Neutrophil (primary cell): ENCODE results near the gene SLC44A1.

Experiments
- H3K27ac ChIP-seq: fragments of 200-600 bp; sonication (generic); 2 replicates; pipeline ENCODE4 v1.5.1; 2016; ENCODE audit warnings: mild to moderate bottlenecking, moderate library complexity
- H3K27me3 ChIP-seq: fragments of 200-600 bp; sonication (generic); 2 replicates; pipeline ENCODE4 v1.6.0; 2016; ENCODE audit warnings: mild to moderate bottlenecking
- H3K36me3 ChIP-seq: fragments of 200-600 bp; sonication (generic); 2 replicates; pipeline ENCODE4 v1.5.1; 2017
- H3K4me1 ChIP-seq, 2 experiments: fragments of 200-600 bp in 1 of 2; sonication (generic) in 1 of 2; 1 replicate in 1 of 2; 2 replicates in 1 of 2; pipeline versions ENCODE4 v1.5.1 to v1.6.1; 2013 to 2016; ENCODE audit warnings: low read depth in 1 of 2, low read length in 1 of 2, mild to moderate bottlenecking in 1 of 2, moderate library complexity in 1 of 2; ENCODE audit not compliant: control insufficient read depth in 1 of 2, insufficient read depth in 1 of 2
- H3K4me3 ChIP-seq, 2 experiments: fragments of 200-600 bp in 1 of 2; sonication (generic) in 1 of 2; 1 replicate in 1 of 2; 2 replicates in 1 of 2; pipeline ENCODE4 v1.5.1; 2013 to 2016; ENCODE audit warnings: low read depth in 1 of 2, low read length in 1 of 2, mild to moderate bottlenecking in 1 of 2, moderate library complexity in 1 of 2
- H3K9me3 ChIP-seq: fragments of 200-600 bp; sonication (generic); 2 replicates; pipeline ENCODE4 v1.5.1; 2016
- TF ChIP-seq, protein P1 (sequence below): fragments of 200-600 bp; sonication (generic); IDR thresholded peaks from 2 replicates; pipeline ENCODE4 v1.5.1; 2016; ENCODE audit warnings: antibody characterized with exemption

SLC44A1 gene

DNA sequence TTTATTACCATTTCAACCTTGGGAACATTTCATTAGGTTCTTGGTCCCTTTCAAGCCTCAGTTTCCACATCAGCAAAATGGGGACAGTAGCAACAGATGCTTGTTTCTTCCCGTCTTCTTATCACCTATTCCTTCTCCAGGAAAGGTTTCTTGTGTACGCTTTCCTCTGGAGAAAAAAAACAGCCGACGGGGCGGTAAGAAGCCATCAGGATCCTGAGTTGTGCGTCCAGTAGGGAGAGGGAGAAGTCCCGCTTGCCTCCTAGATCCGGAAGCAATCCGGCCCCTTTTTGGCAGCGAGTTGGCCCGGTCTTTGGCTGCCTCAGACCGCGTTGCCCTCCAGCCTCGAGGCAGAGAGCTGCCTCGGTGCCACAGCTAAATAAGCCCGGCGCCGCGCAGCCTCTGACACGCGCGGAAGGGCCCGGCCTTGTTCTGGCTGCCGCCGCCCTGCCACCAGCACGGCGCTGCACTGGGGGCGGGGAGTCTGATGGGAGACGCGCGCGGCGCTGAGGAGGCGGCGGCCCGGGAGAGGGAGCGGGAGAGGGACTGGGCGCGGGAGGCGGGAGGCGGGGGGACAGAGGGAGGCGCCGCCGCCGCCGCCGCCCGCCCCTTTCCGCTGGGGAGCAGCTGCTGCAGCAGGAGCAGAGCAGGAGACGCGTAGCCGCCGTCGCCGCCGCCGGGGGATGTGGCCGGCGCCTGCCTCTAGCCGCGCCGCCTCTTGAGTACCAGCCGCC lies at the start of gene SLC44A1:
Gene SLC44A1, plus strand, starts transcription at position 649 of the 731 bp plus-strand sequence. CDS start 218 bp downstream, outside the sequence.
- peaks cover 19 to 20% of the 10 kb centered on the region in 2 experiments for H3K4me1 ChIP-seq
- peak within 1 kb of the TSS; percentile 84 for H3K27ac ChIP-seq
- no peaks in the 10 kb centered on the region for H3K36me3 ChIP-seq
- no peaks in the 10 kb centered on the region for H3K9me3 ChIP-seq
- no peaks in the 10 kb centered on the region for H3K27me3 ChIP-seq
- H3K4me3 ChIP-seq: peak within 1 kb of the TSS; percentile 76 to 78
- TF ChIP-seq, protein P1, sequence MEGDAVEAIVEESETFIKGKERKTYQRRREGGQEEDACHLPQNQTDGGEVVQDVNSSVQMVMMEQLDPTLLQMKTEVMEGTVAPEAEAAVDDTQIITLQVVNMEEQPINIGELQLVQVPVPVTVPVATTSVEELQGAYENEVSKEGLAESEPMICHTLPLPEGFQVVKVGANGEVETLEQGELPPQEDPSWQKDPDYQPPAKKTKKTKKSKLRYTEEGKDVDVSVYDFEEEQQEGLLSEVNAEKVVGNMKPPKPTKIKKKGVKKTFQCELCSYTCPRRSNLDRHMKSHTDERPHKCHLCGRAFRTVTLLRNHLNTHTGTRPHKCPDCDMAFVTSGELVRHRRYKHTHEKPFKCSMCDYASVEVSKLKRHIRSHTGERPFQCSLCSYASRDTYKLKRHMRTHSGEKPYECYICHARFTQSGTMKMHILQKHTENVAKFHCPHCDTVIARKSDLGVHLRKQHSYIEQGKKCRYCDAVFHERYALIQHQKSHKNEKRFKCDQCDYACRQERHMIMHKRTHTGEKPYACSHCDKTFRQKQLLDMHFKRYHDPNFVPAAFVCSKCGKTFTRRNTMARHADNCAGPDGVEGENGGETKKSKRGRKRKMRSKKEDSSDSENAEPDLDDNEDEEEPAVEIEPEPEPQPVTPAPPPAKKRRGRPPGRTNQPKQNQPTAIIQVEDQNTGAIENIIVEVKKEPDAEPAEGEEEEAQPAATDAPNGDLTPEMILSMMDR: no peak

DNA sequence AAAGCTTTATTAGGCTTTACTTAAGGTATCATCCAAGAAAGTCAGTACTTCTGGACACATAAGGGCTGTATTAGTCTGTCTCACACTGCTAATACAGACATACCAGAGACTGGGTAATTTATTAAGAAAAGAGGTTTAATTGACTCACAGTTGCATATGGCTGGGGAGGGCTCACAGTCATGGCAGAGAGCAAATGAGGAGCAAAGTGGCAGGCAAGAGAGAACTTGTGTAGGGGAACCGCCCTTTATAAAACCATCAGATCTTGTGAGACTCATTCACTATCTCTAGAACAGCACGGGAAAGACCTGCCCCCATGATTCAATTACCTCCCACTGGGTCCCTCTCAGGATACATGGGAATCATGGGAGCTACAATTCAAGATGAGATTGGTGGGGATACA lies 49.2 kb upstream of the SLC44A1 start:
- TF ChIP-seq, protein P1: no peak
- Histone ChIP-seq H3K9me3 (no peaks in the 10 kb centered on the region), H3K4me3 (no peak overlapping the region), H3K36me3 (no peaks in the 10 kb centered on the region), H3K27me3 (no peaks in the 10 kb centered on the region), H3K27ac (no peak overlapping the region), H3K4me1 (peaks cover 44 to 45% of the 10 kb centered on the region in 2 experiments)

DNA sequence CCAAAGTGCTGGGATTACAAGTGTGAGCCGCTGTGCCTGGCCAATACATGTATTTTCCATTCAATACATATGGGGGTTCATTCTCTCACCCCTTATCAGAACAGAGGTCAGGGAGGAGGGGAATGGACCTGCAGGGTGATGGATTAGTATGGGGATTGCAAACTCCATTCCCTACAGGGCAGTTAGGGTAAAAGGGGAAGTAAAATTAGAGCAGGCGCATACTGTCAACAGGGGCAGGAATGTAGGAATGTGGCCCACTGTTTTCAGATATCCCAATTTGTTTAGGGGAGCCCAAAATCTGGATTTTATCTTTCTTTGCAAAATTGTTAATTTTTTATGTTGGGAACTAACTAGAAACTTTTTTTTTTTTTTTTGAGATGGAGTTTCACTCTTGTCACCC lies 46.4 kb upstream of the SLC44A1 start:
- Histone ChIP-seq H3K36me3 (no peaks in the 10 kb centered on the region), H3K4me3 (no peak overlapping the region), H3K9me3 (no peaks in the 10 kb centered on the region), H3K27me3 (no peaks in the 10 kb centered on the region), H3K27ac (no peak overlapping the region), H3K4me1 (peaks cover 18 to 19% of the 10 kb centered on the region in 2 experiments)
- TF ChIP-seq, protein P1: no peak

DNA sequence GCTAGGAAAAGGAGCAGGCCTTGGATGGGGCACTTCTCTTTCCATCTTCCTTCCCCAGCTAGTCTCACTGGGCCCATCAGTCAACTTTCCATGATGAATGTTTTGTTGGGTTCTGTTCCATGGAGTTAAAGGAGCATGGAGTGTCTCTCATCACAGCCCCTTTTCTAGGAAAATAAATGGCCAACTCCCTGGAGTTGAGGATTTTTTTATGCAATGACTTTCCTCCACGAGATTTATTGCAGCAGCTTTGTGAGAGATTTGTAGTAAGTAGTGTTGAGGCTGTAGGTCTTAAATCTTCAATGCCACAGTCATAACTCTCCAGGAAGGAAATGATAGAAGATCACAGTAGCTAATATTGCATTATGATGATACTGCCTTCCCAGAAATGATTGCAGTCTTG lies 45.6 kb upstream of the SLC44A1 start:
- H3K27me3 ChIP-seq: no peaks in the 10 kb centered on the region

DNA sequence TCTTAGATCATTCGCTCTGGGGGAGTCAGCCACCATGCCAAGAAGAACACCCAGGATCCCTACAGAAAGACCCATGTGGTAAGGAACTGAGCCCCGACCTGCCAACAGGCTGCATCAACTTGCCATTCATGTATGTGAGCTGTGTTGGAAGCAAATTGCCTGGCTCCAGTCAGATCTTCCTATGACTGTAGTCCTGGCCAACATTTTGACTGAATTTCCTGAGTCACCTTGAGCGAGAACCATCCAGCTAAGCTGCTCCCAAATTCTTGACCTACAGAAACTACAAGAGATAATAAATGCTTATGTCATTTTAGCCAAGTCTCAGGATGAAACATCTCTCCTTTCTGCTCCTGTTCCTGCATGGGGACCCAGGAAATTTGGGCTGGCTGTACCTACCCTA lies 40.0 kb upstream of the SLC44A1 start:
- H3K4me3 ChIP-seq: no peak overlapping the region
- H3K4me1 ChIP-seq: peaks cover 17 to 25% of the 10 kb centered on the region in 2 experiments
- no peaks in the 10 kb centered on the region for H3K9me3 ChIP-seq
- no peaks in the 10 kb centered on the region for H3K27me3 ChIP-seq
- TF ChIP-seq, protein P1: no peak
- H3K27ac ChIP-seq: no peak overlapping the region
- no peaks in the 10 kb centered on the region for H3K36me3 ChIP-seq

More for the DNA sequence above, 45.6 kb upstream of the SLC44A1 start:
- TF ChIP-seq, protein P1: no peak
- Histone ChIP-seq H3K9me3 (no peaks in the 10 kb centered on the region), H3K36me3 (no peaks in the 10 kb centered on the region), H3K27ac (no peak overlapping the region), H3K4me1 (peaks cover 10 to 11% of the 10 kb centered on the region in 2 experiments), H3K4me3 (no peak overlapping the region)
